GM12872 (cell line): ENCODE data around the gene BANP.

Experiments
- CTCF ChIP-seq: IDR thresholded peaks from 3 replicates; pipeline ENCODE4 v1.5.1; 2011; ENCODE audit warnings: low read depth, mild to moderate bottlenecking, low read length, moderate library complexity; ENCODE audit not compliant: insufficient read depth

The BANP gene

DNA sequence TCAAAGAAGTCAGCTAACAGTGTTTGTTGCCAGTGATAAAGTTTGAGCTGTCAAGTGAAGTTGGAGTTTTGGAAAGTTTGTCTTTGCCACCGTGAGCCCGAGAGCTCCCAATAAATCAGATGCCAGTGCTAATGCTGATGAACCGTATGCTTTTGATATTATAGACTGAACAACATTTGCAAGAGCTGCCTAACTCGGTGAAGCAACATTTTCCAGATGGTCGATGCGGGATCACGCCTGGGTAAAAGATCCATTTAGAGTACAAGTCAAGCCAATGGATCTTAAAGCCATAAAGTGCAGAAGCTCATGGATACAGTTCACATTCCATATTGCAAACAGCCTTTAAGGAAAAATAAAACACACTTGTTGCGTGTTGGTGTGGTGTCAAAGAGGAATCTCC is 9.6 kb downstream of the BANP start:
- TF ChIP-seq CTCF = no peak

DNA sequence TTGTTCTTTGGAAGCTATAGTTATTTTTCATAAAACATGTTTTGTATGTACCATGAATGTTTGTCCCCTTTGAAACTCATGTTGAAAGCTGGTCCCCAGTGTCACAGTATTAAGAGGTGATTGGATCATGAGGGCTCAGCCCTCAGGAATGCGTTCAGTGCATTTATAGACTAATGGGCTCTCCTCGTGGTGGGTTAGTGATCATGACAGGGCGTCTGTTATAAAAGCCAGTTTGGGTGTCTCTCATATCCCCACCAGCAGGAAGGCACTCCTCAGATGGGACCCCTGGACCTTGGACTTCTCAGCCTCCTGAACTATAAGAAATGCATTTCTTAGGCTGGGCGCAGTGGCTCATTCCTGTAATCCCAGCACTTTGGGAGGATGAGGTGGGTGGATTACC is 10.4 kb downstream of the BANP start:
- TF ChIP-seq CTCF = no peak

DNA sequence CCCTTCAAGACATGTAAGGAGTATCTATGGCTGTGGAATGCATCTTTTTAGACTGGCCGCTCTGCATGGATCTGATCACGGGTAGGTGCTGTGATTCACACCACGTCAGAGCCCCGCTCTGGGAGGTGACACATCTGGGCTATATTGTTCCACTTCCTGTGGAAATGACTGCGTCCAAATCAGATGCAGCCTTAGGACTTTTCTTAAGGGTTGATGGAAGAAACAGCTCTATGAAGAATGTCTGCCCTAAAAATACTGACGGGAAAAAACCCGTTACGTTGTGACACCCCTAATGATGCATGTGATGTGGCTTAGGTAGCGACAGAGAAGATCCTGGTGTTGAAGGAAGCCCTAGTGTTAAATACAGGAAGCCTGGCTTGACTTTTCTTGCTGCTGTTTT is 12.2 kb downstream of the BANP start:
- no peak for TF ChIP-seq CTCF

- no peak for TF ChIP-seq CTCF
These were observed 12.9 kb downstream of the BANP start for GRCh38 chr16:87964049-87964659.

GRCh38 chr16:87965417-87965816 is 14.2 kb downstream of the BANP start:
- TF ChIP-seq CTCF = no peak

DNA sequence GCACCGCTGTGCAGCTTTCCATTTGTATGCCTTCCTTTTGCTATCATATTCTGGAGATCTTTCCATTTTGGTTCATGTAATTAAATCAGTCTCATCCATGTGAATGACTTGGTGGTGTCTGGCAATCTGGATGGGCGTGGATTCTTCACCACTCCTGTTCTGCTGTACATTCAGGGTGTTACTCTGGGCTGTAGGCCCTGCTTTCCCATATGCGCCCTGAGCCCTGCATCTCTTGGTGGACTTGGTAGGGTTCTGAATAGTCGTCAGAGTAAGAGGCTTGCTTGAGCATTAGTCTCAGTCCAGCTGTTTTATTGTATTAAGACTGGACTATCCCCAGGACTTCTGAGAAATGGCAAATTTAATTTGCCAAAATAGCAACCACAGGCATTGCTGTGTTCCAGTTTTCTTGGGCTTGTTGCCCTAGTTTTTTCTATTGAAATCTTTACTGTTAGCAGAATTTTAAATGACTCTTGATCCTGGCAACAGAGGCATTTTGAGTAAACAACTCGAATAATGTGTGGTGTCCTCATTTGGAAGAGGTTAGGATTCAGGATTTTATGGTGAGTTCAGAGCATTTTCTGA is 14.9 kb downstream of the BANP start:
- TF ChIP-seq CTCF = no peak

GRCh38 chr16:87966685-87967185 is 15.5 kb downstream of the BANP start:
- TF ChIP-seq CTCF = no peak
